ENCODE measurements around the gene ALAS1. TPM values are rescaled to one million over a fixed set of nuclear protein-coding genes. Genes with fewer than 3 reads are reported as not detected.
A peak's percentile ranks its signal among the peaks of the same experiment; 100 is the strongest.

ALAS1 gene
- total and polyA plus RNA-seq, 2 donors (not counting 3 experiments of a cell fraction or from before 2014, with no cell fraction given) = 45.1 to 72.1 TPM

DNA sequence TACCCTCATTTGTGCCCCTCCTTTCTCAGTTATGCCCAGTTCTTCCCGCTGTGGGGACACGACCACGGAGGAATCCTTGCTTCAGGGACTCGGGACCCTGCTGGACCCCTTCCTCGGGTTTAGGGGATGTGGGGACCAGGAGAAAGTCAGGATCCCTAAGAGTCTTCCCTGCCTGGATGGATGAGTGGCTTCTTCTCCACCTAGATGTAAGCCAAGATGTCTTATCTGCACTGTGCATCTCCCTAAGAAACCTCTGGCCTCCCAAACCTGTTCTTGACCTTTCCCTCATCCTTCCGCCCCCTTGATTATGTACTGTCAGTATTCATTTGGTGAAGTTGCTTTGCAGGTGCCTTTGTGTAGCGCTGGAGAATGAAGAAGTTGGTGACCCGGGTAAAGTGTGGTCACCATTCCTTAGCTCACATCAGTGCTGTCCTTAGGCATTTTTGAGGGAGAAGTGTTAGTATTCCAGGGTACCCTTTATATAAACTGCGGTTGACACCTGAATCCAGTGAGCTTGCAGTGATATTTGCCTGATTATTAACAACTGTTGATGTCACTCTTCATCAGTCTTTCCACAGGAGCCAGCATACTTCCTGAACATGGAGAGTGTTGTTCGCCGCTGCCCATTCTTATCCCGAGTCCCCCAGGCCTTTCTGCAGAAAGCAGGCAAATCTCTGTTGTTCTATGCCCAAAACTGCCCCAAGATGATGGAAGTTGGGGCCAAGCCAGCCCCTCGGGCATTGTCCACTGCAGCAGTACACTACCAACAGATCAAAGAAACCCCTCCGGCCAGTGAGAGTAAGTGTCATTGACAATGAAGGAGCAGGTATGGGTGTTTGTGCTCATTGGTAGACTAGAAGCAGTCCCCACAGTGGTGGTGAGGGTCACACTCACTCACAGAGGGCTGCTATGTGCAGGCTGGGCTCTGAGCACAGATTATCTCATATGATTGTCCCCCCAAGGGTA, 966 bp downstream of the ALAS1 start:
- Histone ChIP-seq H3K36me3 (ENCODE audit: control insufficient read depth in 2 of 2, extremely low read depth in 1 of 2, insufficient read depth in 2 of 2, low read length in 2 of 2) (peaks cover 13 to 16% of the 10 kb centered on the region in 2 experiments), H3K4me1 (ENCODE audit: control insufficient read depth, extremely low read depth, insufficient read depth, low read length) (peaks cover 17% of the 10 kb centered on the region), H3K27me3 (ENCODE audit: control insufficient read depth in 2 of 2, insufficient read depth in 2 of 2, low read length in 2 of 2) (no peaks in the 10 kb centered on the region), H3K9me1 (replicated peaks; ENCODE audit: control insufficient read depth, extremely low read depth, insufficient read depth, low read length) (no peaks in the 10 kb centered on the region), H3K4me3 (replicated peaks in 1 of 3; ENCODE audit: insufficient read depth in 1 of 3, low read depth in 1 of 3, low read length in 3 of 3) (peak overlapping the region; percentile 89 to 93 (median 91)), H2AFZ (ENCODE audit: low read depth, low read length) (peak overlapping the region; percentile 79), H4K20me1 (replicated peaks; ENCODE audit: control insufficient read depth, extremely low read depth, insufficient read depth, low read length) (no peaks in the 10 kb centered on the region), H3K79me2 (ENCODE audit: control insufficient read depth, insufficient read depth, low read length) (peaks cover 15% of the 10 kb centered on the region), H3K9me3 (replicated peaks; ENCODE audit: control insufficient read depth, insufficient read depth, low read length) (no peaks in the 10 kb centered on the region), H3K27ac (ENCODE audit: insufficient read depth, low read depth, low read length) (peak overlapping the region; percentile 62), H3K9ac (replicated peaks; ENCODE audit: extremely low read depth, insufficient read depth, low read length) (peak overlapping the region; percentile 73), H3K4me2 (ENCODE audit: insufficient read depth, low read length) (peak overlapping the region; percentile 71)
- ChIA-PET CTCF (interaction anchor here (1.0 to 1.6 kb wide), 2 partner anchors 19 to 21 kb away, joined by 4 read pairs; no protein-coding TSS in a partner anchor), POLR2A (no interaction called here)
- no TSS peak for BruUV-seq (replicated peaks)
- FAIRE-seq (peak; percentile 78), DNase-seq (ENCODE audit: low read depth, low spot score) (peak; percentile 30)
- TF ChIP-seq POLR2AphosphoS5 (IDR thresholded peaks at IDR 0.05; ENCODE audit: insufficient read depth, low read depth, low read length) = no peak
- no peak for TF ChIP-seq MYC (IDR thresholded peaks at IDR 0.05; ENCODE audit: low read depth, low read length)
- no peak for TF ChIP-seq JUN (IDR thresholded peaks at IDR 0.05; ENCODE audit: borderline replicate concordance, insufficient read depth, insufficient read length, low read depth)
- TF ChIP-seq, protein P1, sequence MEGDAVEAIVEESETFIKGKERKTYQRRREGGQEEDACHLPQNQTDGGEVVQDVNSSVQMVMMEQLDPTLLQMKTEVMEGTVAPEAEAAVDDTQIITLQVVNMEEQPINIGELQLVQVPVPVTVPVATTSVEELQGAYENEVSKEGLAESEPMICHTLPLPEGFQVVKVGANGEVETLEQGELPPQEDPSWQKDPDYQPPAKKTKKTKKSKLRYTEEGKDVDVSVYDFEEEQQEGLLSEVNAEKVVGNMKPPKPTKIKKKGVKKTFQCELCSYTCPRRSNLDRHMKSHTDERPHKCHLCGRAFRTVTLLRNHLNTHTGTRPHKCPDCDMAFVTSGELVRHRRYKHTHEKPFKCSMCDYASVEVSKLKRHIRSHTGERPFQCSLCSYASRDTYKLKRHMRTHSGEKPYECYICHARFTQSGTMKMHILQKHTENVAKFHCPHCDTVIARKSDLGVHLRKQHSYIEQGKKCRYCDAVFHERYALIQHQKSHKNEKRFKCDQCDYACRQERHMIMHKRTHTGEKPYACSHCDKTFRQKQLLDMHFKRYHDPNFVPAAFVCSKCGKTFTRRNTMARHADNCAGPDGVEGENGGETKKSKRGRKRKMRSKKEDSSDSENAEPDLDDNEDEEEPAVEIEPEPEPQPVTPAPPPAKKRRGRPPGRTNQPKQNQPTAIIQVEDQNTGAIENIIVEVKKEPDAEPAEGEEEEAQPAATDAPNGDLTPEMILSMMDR (IDR thresholded peaks at IDR 0.05; ENCODE audit: extremely low read depth in 1 of 2, insufficient read depth in 1 of 2, low read depth in 1 of 2, low read length in 2 of 2) = no peak
- no peak for TF ChIP-seq FOS (IDR thresholded peaks at IDR 0.05; ENCODE audit: borderline replicate concordance, insufficient read depth, low read length)
- TF ChIP-seq POLR2A (IDR thresholded peaks at IDR 0.05; ENCODE audit: low read depth, low read length) = no peak
- TF ChIP-seq GATA2 (IDR thresholded peaks at IDR 0.05; ENCODE audit: insufficient read depth, insufficient read length, low read depth, low read length) = peak; percentile 63
- intact Hi-C loops (cut with micrococcal nuclease) (loop anchor here (1.0 to 5.0 kb wide), 3 partner anchors 18 to 197 kb away; partner anchors contain the start of gene POC1A), dilution Hi-C loops (cut with MboI; ENCODE audit: extremely low pct_ligation_motif_present, low sequenced_read_pairs) (no loop called here)
